Stimulated activated CD8-positive, alpha-beta memory T cell treated with anti-CD3 and anti-CD28 coated beads, Interleukin-12 subunit alpha, Interleukin-12 subunit beta, amount 100 ng/mL, for 4 hours (primary cell): ENCODE measurements around the gene KLHDC4.
"Not testable (repeated sequence)": the region's sequence is repeated elsewhere in the genome, so short reads cannot be mapped to it uniquely, and the experiment has no call there.

Experiments
- DNase-seq: peaks from one replicate; pipeline ENCODE4 v3.0.0-alpha.2; 2020; ENCODE audit warnings: low read depth

KLHDC4 gene

DNA sequence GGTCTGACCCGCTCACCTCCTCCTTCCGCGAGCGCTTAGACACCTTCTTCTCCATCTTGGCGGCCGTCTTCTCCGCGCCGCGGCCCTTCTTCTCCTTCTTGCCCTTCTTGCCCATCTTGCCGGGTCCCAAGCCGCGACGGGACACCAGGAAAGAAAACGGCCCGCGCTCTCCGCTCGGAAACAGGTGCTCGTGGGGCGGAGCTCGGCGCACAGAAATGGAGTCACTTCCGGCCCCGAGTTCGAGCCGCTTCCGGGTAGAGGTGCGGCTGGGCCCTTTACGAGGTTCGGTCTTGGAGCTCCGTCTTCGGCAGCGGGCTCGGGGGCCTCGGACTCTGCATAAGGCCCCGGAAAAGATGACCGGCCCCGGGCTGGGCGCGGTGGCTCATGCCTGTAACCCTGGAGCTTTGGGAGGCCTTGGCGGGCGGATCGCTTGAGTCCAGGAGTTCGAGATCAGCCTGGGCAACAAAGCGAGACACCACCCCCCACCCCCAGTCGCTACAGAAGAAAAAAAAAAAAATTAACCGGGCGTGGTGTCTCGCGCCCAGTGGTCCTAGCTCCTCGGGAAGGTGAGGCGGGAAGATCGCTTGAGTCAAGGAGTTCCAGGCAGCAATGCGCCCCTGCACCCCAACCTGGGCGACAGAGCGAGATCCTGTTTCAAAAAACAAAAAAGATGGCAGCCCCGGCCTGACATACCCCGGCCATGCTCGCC, at the start of gene KLHDC4:
KLHDC4 (minus strand) TSS at position 211 of the 709 bp plus-strand sequence; CDS start at position 115, 96 bp downstream.
- DNase-seq: peak; percentile 87

DNA sequence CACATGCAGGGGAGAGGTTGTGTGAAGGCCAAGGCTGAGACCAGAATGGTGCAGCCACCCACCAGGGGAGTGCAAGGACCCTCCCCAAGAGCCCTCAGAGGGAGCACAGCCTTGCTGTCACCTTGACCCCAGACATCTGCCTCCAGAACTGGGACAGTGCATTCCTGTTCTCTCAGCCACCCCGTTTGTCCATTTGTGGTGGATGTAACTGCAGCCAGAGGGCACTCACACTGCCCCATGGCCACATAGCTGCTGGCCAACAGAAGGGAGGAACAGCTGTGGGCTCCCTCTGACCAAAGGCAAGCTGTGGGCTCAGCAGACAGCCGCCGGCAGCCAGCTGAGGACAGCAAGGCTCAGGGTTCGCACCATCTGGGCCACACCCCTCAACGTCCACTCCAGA, 49.8 kb upstream of the KLHDC4 start:
- no peak for DNase-seq

DNA sequence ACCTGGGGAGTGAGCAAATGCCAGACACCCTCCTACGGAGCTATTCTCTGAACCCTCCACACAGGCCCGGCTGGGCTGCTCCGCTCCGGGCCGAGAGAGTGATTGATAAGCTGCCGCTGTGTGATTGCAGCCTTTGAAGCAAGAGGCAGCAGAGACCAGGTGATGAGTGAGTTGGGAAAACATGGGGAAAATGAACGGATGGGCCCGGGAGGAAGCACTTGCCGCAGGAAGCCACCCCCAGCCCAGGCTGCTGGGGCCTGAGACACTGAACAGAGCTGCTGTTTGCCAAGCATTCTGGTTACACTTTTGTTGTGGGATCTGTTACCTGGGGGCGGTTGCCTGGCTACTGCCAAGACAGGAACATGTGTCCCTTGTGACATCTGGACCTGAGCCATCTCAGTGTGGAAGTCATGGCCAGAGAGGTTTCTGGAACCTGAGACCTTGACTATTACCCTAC, 46.4 kb upstream of the KLHDC4 start:
- no peak for DNase-seq

DNA sequence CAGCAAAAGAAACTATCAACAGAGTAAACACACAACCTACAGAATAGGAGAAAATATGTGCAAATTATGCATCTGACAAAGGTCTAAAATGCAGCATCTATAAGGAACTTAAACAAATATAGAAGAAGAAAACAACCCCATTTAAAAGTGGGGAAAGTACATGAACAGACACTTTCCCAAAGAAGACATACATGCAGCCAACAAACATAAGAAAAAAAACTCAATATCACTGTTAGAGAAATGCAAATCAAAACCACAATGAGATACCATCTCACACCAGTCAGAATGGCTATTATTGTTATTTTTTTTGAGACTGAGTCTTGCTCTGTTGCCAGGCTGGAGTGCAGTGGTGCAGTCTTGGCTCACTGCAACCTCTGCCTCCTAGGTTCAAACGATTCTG, 45.7 kb upstream of the KLHDC4 start:
- DNase-seq: not testable (repeated sequence)

DNA sequence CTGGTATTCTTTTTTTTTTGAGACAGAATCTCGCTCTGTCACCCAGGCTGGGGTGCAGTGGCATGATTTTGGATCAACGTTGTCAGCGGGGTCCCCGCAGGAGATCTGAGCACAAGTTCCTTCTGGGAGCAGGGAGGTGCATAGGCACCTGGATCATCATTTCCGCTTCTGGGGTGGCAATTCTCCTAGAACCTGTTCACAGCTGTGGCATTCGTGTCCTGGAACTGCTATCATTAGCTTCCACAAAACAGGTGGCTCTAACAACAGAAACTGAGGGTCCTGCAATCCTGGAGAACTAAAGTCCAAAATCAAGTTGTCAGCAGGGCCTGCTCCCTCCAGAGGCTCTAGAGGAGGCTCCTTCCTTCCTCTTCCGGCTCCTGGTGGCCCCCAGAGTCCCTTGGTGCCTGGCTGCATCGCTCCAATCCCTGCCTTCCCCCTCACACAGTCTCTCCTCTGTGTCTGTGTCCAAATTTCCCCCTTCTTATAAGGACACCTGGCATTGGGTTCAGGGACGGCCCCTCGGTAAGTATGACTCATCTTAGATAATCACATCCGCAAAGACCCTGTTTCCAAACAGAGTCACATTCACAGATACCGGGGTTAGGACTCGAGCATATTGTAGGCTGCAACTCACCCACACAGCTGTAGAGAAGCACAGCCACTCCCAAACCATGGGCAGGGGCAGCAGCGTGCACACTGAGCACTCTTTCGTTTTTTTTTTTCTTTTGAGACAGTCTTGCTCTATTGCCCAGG, 43.5 kb upstream of the KLHDC4 start:
- DNase-seq: no peak

DNA sequence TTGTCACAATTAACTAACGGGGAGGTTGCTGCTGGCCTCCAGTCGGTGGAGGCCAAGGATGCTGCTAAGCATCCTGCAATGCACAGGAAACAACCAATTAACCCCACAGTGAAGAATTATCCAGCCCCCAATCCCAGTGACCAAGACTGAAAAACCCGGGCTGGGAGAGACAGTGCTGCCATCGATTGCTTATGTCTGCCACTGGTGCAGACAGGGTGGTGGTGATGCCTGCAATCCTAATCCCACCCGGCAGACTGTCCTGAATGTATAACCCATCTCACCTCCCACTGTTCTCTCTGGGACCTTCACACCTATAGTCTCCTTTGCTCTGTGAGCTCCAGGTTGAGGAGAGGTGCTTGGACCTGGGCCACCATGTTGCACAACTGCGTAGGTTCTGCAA, 42.3 kb upstream of the KLHDC4 start:
- DNase-seq: no peak

DNA sequence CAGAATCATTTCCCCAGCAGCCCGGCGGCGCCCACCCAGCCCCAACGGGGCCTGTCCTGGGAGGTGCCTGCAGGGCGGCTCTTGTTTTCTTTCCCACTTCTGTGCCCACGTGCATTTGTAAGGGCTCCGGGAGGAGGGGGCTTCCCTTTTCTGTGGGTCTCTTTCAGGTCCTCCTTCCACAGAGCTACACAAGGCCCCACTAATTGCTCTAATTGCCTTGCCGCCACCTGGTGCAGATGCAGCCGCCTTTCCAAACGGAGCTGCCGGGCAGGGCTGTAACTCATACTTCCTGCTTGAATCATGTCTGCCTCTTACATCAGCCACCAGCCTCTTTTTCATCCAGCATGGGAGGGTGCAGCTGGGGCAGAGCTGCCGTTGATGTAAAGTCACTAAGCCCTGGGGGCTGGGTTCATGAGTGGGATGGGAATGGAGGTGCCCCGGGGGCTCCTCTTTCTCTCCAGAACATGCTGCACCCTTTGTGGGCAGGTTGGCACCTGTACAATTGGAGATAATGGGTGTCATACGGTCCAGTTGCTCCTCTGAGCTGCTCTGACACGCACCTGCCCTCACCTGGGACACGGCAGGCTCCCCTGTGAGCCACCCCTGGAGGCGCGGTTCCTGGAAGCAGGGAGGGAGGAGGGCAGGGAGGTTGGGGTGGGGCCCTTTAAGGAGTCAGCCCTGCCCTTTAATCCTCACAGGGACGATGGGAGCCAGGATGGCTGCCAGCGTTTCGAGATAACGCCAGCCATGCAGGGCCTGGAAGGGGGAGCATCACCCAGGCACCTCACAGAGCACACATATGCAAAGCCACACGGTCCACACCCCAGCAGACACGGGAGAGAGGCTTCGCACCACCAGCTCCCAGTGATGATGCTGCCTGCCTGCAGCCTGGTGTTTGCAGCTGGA, 41.1 kb upstream of the KLHDC4 start:
- DNase-seq: no peak

DNA sequence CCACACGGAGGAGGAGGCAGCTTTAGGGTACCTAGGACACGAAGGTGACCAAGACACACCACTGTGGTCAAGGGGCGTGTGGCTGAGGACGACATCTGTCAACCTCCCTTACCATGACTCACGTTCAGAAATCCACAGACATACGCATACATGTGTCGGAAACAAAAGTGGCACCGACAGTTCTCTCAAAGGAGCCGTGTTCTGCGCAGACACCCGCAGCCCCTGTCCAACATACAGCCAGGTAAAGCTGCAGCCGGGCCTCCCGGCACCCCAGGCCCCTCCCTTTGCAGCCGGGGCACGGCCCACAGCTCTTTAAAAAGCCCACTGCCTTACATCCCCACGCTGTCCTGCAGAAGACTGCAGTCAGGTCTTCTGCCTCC, 40.5 kb upstream of the KLHDC4 start:
- DNase-seq: no peak

DNA sequence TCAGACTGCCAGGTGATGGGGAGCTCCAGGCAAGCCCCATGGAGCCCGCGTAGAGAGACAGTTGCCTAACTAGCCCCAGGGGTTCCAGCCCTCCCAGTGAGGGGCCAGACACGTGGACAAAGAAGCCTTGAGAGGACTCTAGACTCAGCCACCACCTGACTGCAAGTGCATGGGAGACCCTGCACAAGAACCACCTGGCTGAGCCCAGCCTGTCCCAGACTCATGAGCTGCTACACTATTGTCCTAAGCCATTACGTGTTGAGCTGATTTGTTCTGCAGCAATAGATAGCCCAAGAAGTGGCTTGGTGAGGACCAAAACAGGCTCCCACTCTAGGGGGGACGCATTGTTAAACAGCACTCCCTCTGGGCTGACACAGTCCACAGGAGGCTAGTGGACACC, 37.6 kb upstream of the KLHDC4 start:
- no peak for DNase-seq

DNA sequence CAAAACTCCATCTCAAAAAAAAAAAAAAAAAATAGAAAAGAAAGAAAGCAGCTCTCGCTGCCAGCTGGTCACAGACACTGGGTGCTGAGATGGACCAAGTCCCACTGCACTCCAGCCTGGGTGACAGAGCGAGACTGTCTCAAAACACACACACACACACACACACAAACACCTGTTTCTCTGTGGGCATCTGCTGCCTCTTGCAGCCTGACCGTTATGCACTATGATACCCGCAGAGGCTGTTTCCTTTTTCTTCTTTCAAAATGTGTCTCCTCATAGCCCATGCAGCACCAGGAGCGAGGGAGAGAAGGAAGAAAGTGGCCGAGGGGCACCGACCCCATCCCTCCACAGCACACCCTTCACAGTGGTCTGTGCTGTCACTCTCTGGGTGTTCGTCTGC, 36.9 kb upstream of the KLHDC4 start:
- DNase-seq: no peak

DNA sequence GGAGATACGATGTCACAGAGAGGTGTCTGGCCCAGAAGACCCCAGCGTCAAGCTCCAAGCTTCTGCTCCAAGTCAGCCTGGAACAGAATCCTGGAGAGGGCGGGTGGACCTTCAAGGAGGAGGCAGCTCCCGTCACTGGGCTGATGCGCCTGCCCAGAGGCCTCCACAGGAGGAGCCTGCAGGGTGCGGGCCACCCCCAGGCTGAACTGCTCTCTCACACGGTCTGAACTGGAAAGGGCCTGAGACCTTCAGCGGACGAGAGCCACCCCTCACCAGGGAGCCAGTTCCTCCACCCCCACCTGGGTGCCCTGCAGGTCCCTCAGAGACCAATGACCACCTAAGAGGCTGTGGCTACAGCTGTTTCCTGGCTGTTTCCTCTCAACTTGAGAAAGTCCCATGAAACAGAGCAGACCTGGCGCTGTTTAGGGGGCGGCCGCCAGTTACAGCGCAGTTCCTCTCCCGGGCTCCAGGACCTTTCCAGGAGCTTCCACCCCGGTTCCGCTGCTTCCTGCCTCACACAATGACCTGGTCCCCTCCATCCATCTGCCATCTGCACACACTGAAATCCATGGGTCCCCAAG, 36.0 kb upstream of the KLHDC4 start:
- no peak for DNase-seq

DNA sequence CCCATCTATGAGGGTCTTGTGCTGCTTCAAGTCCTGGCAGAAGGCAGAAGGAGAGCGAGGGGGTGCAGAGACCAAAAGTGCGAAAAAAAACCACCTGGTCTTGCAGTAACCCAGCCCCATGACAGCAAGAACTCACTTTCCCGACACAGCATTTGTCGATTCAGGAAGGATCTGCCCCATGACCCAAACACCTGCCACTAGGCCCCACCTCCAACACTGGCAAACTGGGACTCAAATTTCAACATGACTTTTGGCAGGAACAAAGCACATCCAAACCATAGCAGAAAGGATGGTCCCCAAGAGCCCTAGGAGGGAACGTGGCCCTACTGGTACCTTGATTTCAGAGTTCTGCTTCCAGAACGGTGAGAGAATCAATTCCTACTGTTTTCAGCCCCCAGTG, 34.7 kb upstream of the KLHDC4 start:
- no peak for DNase-seq

DNA sequence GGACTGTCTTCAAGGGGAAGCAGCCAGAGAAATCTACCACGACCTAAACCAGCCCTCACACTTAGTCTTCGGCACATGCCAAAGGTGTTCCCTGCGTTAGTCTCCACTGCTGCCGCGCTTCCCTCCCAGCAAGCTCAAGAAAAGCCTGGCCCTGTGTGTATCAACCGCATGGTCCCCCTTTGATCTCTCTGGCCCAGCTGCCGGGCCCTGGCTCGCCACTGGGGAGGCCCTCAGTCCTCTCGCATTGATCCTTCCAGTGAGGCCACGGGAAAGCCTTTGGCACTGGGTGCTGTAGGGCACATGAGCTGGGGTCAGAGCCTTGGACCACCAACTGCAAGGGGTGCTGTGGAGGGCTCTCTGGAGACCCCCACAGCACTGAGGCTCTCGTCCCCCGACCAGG, 29.6 kb upstream of the KLHDC4 start:
- no peak for DNase-seq

DNA sequence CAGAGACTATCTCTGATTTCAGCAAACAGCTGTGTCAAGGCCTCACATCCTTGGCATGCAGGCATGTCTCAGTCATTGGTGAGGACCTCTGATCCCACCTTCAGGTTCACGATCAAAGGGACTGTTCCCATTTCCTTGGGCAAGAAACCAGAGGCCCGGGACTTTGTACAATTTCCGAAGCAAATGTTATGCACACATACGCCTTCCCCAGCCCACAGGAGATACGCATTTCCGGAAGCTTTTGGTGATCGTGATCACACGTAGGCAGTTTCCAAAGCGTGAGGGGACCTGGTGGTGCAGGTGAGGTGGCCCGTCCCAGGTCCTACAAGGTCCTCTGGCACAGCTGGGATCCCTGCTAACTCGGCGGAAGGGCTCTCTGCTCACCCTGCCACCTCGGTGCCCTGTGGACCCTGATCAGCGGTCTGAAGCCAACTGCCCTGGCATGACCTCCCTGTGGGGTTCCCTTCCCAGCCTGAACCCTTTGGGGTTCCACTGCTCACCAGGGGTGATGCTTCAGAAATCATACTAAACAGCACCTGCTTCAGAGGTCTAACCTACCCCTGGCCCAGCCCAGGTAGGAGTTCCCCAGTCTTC, 28.8 kb upstream of the KLHDC4 start:
- no peak for DNase-seq

DNA sequence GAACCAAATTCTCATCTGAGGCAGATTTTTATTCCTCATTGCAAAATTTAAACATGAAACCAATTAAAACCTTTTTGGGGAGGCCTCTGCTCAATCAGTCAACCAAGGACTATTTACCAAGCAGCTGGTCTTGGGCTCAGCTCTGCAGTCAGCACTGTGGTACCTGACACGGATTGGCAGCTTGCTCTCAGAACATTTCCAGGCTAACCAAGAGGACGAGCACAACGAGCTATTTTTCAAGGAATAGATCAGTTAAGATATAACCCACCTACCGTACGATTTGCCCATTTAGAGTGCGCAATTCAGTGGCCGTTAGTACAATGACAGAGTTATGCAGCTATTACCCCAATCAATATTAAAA, 26.4 kb upstream of the KLHDC4 start:
- DNase-seq: no peak

DNA sequence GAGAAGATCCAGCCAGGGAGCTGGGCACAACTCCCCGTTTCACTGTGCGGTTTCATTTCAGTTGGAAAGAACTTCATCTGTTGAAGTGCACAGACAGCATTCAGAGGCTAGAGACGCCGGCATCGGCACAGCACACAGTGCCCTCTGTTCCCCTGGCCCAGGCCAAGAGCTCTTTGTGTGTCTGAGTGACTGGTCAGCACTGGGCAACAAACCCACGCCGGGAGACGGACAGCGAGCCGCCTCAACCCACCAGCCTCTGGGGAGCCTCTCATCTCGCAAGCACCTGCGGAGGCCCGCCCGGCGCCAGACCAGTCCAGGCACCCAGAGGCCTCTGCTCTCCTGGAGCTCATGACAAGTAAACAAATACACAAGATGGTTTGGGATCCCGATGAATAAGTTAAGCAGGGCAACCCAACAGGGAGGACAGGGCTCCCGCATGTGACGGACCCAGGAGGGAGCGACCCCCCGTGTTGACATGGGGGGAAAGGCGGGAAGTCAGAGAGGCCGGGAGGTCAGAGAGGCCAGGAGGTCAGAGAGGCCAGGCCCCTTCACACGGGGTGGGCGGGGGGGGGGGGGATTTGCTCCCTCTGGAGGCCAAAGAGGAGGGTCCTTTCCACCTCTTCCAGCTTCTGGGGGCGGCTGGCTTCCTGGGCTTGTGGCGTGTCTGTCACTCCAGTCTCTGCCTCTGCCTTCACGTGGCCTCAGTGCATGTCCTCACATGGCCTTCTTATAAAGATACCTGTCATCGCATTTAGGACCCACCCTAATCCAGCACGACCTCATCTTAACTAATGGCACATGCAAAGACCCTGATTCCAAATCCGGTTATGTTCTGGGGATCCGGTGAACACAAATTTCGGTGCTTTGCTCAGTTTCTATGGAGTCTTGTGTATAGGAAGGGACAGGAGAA, 25.8 kb upstream of the KLHDC4 start:
- no peak for DNase-seq

DNA sequence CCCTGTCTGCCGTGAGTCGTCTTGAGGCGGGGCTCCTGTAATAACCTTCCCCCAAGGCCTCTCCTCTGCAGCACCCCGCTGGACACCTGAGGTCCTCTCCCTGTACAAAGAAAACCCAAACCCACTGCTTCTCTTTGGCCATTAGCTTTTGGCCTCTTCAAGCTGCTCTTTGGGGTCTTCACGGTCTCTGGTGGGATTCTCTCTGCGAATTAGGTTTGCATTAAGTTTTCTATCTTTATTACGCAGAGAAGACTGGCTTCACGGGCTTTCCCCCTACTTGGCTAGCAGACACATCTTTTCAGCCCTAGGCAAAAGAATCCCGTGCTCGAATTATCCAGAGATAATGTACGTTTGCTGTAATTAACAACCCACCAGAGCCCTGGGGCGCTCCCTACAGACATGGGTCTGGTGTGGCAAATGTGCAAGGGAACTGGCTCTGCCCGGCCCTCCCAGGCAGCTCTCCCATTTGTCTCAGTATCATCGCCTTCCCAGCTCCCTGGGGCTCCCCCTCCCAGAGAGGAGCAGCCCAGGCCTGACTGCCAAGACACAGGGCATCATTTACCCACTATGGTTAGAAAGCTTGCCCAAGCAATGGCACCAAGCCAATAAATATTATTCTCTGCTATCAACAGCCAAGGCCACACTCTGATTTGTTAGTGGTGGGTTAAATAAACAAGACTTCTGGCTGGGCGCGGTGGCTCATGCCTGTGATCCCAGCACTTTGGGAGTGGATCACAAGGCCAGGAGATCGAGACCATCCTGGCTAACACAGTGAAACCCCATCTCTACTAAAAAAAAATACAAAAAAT, 24.7 kb upstream of the KLHDC4 start:
- no peak for DNase-seq

DNA sequence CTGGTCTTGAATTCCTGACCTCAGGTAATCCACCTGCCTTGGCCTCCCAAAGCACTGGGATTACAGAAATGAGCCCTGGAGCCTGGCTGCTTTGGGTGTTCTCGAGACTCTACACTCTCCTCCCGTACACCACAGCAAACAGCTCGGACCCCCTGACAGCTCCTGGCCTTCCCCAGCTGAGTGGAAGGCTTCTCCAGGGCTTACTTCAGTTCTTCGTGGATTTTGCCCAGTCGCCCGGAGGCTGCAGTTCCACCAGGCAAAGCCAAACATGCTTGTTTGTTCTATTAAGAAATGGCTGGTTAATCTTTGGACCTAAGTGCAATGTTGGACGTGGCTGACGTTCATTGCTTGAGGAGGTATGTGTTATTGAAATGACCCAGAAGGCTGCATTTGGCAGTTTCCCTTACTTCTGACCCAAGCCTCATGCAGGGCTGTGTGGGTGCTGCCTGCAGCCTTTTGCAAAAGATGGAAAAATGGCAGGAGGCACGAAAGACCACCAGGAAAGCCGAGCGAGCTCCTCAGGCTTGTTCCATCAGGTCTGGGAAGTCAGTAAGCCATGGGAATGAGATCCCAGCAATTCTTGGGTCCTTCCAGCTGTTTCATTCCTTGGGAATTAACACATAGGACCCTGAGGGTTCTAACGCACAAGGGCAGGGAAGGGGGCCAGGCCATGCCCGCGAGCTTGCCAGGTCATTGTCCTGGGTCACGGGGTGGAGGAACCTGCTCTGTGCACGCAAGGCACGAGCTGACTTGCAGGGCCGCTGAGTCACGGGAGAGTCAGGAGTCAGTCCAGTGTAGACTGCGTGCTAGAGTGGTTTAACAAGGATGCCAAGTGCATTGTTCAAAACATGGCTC, 23.9 kb upstream of the KLHDC4 start:
- no peak for DNase-seq
